ENCODE results near the gene ZSCAN30.

Gene ZSCAN30

GRCh38 chr18:35290094-35290735 lies at the start of gene ZSCAN30:
Gene ZSCAN30, minus strand, starts transcription at chr18:35290229. Its CDS starts 25,877 bp downstream, at chr18:35264352.
- peak; percentile 77 for DNase-seq

GRCh38 chr18:35337286-35337685 lies 47.3 kb upstream of the ZSCAN30 start:
- DNase-seq = no peak

- no peak for DNase-seq
These were observed 45.8 kb upstream of the ZSCAN30 start for GRCh38 chr18:35335866-35336265.

GRCh38 chr18:35334821-35335220 lies 44.8 kb upstream of the ZSCAN30 start:
- no peak for DNase-seq

- no peak for DNase-seq
These were observed 44.2 kb upstream of the ZSCAN30 start for GRCh38 chr18:35334212-35334611.

- DNase-seq = no peak
These were observed 41.5 kb upstream of the ZSCAN30 start for GRCh38 chr18:35331367-35332087.

GRCh38 chr18:35328868-35329267 lies 38.8 kb upstream of the ZSCAN30 start:
- no peak for DNase-seq

- no peak for DNase-seq
These were observed 36.8 kb upstream of the ZSCAN30 start for GRCh38 chr18:35326695-35327387.

- no peak for DNase-seq
These were observed 35.1 kb upstream of the ZSCAN30 start for GRCh38 chr18:35324926-35325655.

GRCh38 chr18:35322486-35323458 lies 32.7 kb upstream of the ZSCAN30 start:
- DNase-seq = no peak

- DNase-seq = no peak
These were observed 21.5 kb upstream of the ZSCAN30 start for GRCh38 chr18:35311496-35311895.

GRCh38 chr18:35306588-35307250 lies 16.7 kb upstream of the ZSCAN30 start:
- no peak for DNase-seq

- no peak for DNase-seq
These were observed 13.6 kb upstream of the ZSCAN30 start for GRCh38 chr18:35303610-35304009.

- DNase-seq = no peak
These were observed 6.0 kb upstream of the ZSCAN30 start for GRCh38 chr18:35296060-35296459.

- DNase-seq = no peak
These were observed 1.1 kb upstream of the ZSCAN30 start for GRCh38 chr18:35291166-35291565.

GRCh38 chr18:35289727-35290093 lies 319 bp downstream of the ZSCAN30 start:
- DNase-seq = no peak

- no peak for DNase-seq
These were observed 736 bp downstream of the ZSCAN30 start for GRCh38 chr18:35289293-35289692.

- DNase-seq = no peak
These were observed 5.2 kb downstream of the ZSCAN30 start for GRCh38 chr18:35284841-35285240.

- no peak for DNase-seq
These were observed 5.9 kb downstream of the ZSCAN30 start for GRCh38 chr18:35283923-35284794.

- no peak for DNase-seq
These were observed 7.7 kb downstream of the ZSCAN30 start for GRCh38 chr18:35282353-35282752.

GRCh38 chr18:35278969-35279368 lies 11.1 kb downstream of the ZSCAN30 start:
- DNase-seq = no peak
